SK-N-MC (cell line): ENCODE results near the gene TTYH2.

ENCODE experiments used
- EZH2 ChIP-seq: fragments of 200-600 bp; sonication (generic); IDR thresholded peaks from one replicate; pipeline ENCODE4 v1.6.1; 2017; ENCODE audit warnings: antibody characterized with exemption
- POLR2AphosphoS5 ChIP-seq: IDR thresholded peaks from 2 replicates; pipeline ENCODE4 v1.6.1; 2012; ENCODE audit warnings: mild to moderate bottlenecking, low read depth, low read length, borderline replicate concordance

DNA sequence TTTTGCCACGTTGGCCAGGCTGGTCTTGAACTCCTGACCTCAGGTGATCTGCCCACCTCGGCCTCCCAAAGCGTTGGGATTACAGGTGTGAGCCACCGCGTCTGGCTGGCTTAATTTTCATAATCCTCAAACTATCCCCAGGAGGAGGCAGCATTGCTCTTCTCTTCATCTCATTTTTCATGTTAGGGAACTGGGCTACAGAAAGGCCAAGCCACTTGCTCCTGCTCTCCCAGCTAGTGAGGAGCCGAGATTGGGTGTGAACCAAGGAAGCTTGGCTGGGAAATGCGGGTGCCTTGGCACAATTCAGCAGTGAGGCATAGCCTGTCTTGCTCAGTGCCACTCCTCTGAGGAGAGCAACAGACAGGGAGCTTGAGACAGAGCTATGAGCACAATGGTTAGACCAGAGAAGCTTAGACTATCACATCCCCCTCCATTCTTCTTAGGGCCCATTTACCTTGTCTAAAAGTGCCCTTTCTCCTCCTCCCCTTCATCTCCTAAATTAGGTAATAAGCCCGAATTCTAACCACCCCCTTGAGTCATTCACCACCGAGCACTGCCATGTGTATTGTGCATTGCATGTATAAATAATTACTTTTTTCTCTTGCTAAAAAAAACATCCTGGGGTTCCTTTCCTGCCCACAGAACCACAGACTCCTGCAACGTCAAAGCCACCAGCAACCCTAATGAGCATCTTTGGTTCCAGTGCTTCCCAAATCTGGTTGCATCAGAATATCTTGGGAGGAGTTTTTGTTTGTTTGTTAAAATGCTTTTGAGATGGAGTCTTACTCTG lies 92.7 kb downstream of the TTYH2 start:
- TF ChIP-seq POLR2AphosphoS5 (no peak), EZH2 (no peak)
